ENCODE results near the gene MAML1.
A peak's percentile ranks its signal among the peaks of the same experiment; 100 is the strongest.
"Not testable (repeated sequence)": the region's sequence is repeated elsewhere in the genome, so short reads cannot be mapped to it uniquely, and the experiment has no call there.

Gene MAML1

GRCh38 chr5:179732412-179732917, at the start of gene MAML1:
MAML1 (plus strand) TSS chr5:179732822; CDS start chr5:179733113, 291 bp downstream.
- Histone ChIP-seq H3K4me3 (IDR thresholded peaks at IDR 0.05; ENCODE audit: insufficient read depth, low read depth, low read length) (no peak within 1 kb of the TSS), H3K27me3 (ENCODE audit: insufficient read depth, low read depth) (no peaks in the 10 kb centered on the region), H2AFZ (ENCODE audit: low read depth) (peak within 1 kb of the TSS; percentile 38), H3K79me2 (ENCODE audit: insufficient read depth, low read depth) (peaks cover 39% of the 10 kb centered on the region), H3K27ac (peak within 1 kb of the TSS; percentile 56), H3K9ac (peak within 1 kb of the TSS; percentile 74), H4K20me1 (ENCODE audit: insufficient read depth) (no peaks in the 10 kb centered on the region), H3K36me3 (ENCODE audit: insufficient read depth) (0 out of 2 replicates have a peak, but pooled peaks cover 4% of the 10 kb centered on the region), H3K4me2 (peak within 1 kb of the TSS; percentile 88), H3K4me1 (ENCODE audit: low read depth, poor library complexity, severe bottlenecking) (peaks cover 17% of the 10 kb centered on the region)
- no peak for TF ChIP-seq CTCF (conservative IDR thresholded peaks at IDR 0.05; ENCODE audit: low read depth, low read length)

GRCh38 chr5:179689212-179689611, 43.4 kb upstream of the MAML1 start:
- not testable (repeated sequence) for H3K36me3 ChIP-seq (ENCODE audit: insufficient read depth); H3K9ac ChIP-seq; H3K79me2 ChIP-seq (ENCODE audit: insufficient read depth, low read depth); H3K4me1 ChIP-seq (ENCODE audit: low read depth, poor library complexity, severe bottlenecking); H3K4me2 ChIP-seq; H3K4me3 ChIP-seq (IDR thresholded peaks at IDR 0.05; ENCODE audit: insufficient read depth, low read depth, low read length); H3K27me3 ChIP-seq (ENCODE audit: insufficient read depth, low read depth); H3K27ac ChIP-seq; H4K20me1 ChIP-seq (ENCODE audit: insufficient read depth); H2AFZ ChIP-seq (ENCODE audit: low read depth)

- no peak for TF ChIP-seq CTCF (conservative IDR thresholded peaks at IDR 0.05; ENCODE audit: low read depth, low read length)
- H3K27me3 ChIP-seq (ENCODE audit: insufficient read depth, low read depth): no peaks in the 10 kb centered on the region
- no peak overlapping the region for H2AFZ ChIP-seq (ENCODE audit: low read depth)
- peaks cover 8% of the 10 kb centered on the region for H3K79me2 ChIP-seq (ENCODE audit: insufficient read depth, low read depth)
- no peak overlapping the region for H3K9ac ChIP-seq
- H3K4me1 ChIP-seq (ENCODE audit: low read depth, poor library complexity, severe bottlenecking): peaks cover 6% of the 10 kb centered on the region
- H3K36me3 ChIP-seq (ENCODE audit: insufficient read depth): no peaks in the 10 kb centered on the region
- H3K27ac ChIP-seq: no peak overlapping the region
- H3K4me2 ChIP-seq: no peak overlapping the region
- no peaks in the 10 kb centered on the region for H4K20me1 ChIP-seq (ENCODE audit: insufficient read depth)
- H3K4me3 ChIP-seq (IDR thresholded peaks at IDR 0.05; ENCODE audit: insufficient read depth, low read depth, low read length): no peak overlapping the region
These were observed 38.1 kb upstream of the MAML1 start for GRCh38 chr5:179694561-179694960.

DNA sequence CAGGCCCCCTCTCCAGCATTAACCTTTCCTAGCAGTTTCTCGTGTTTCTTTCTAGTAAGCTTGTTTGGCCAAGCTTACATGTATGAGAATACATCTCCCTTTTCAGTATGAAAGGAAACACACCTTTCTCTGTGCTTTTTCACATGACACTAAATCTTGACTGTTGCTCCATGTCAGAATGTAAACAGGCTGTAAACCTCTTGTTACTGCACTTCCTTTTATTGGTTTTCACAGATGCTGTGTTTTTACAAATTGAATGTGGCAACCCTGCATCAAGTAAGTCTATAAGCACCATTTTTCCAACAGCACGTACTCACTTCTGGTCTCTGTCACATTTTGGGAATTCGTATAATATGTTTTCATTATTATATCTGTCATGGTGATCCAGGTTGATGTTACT, 36.0 kb upstream of the MAML1 start:
- no peak overlapping the region for H3K9ac ChIP-seq

More for the DNA sequence above, 36.0 kb upstream of the MAML1 start:
- Histone ChIP-seq H3K4me3 (IDR thresholded peaks at IDR 0.05; ENCODE audit: insufficient read depth, low read depth, low read length) (no peak overlapping the region), H3K27me3 (ENCODE audit: insufficient read depth, low read depth) (no peaks in the 10 kb centered on the region), H2AFZ (ENCODE audit: low read depth) (no peak overlapping the region), H3K4me1 (ENCODE audit: low read depth, poor library complexity, severe bottlenecking) (peaks cover 11% of the 10 kb centered on the region), H3K4me2 (no peak overlapping the region), H3K27ac (no peak overlapping the region), H3K36me3 (ENCODE audit: insufficient read depth) (no peaks in the 10 kb centered on the region; the same call in 1 of the 2 replicates), H4K20me1 (ENCODE audit: insufficient read depth) (no peaks in the 10 kb centered on the region), H3K79me2 (ENCODE audit: insufficient read depth, low read depth) (peaks cover 28% of the 10 kb centered on the region)
- no peak for TF ChIP-seq CTCF (conservative IDR thresholded peaks at IDR 0.05; ENCODE audit: low read depth, low read length)
